ENCODE data around the gene KRTAP10-2.

- TF ChIP-seq EZH2 (IDR thresholded peaks at IDR 0.05; ENCODE audit: borderline replicate concordance, low read length) (no peak), CTCF (conservative IDR thresholded peaks at IDR 0.05 in 1 of 2, IDR thresholded peaks at IDR 0.05 in 1 of 2; ENCODE audit: extremely low read depth in 1 of 2, insufficient read depth in 1 of 2, low read depth in 1 of 2, low read length in 2 of 2) (no peak)
Observed at GRCh38 chr21:44516828-44517174, 34.5 kb downstream of the KRTAP10-2 start.

All from mammary epithelial cell (primary cell).